HepG2 (cell line): Measurements from ENCODE around the gene NME1. TPM values are rescaled to one million over a fixed set of nuclear protein-coding genes. Genes with fewer than 3 reads are reported as not detected.

ENCODE experiments used
- CCDC6 ChIP-seq: sonication (generic); formaldehyde crosslinking; IDR thresholded peaks from 2 replicates; pipeline ENCODE4 v1.8.1; 2022; ENCODE audit warnings: mild to moderate bottlenecking, missing genetic modification reagents, moderate library complexity
- ESRRA ChIP-seq: sonication (generic); formaldehyde crosslinking; IDR thresholded peaks from 2 replicates; pipeline ENCODE4 v1.5.1; 2020; ENCODE audit warnings: mild to moderate bottlenecking, low read depth, missing genetic modification reagents
- ETS1 ChIP-seq: sonication (generic); formaldehyde crosslinking; IDR thresholded peaks from 2 replicates; pipeline ENCODE4 v1.4.0; 2020; ENCODE audit warnings: missing genetic modification reagents
- GABPA ChIP-seq, 2 experiments: IDR thresholded peaks; 2 replicates each; pipeline ENCODE4 v1.6.1; 2011 to 2016; ENCODE audit warnings: low read depth in 2 of 2, low read length in 1 of 2, missing biosample characterization in 1 of 2, missing genetic modification characterization in 1 of 2
- MAFF ChIP-seq: IDR thresholded peaks from 2 replicates; pipeline ENCODE4 v1.6.1; 2011; ENCODE audit warnings: low read depth, low read length, improper control_type of control experiment
- MEIS2 ChIP-seq: sonication (generic); formaldehyde crosslinking; IDR thresholded peaks from 2 replicates; pipeline ENCODE4 v1.9.0; 2021; ENCODE audit warnings: mild to moderate bottlenecking, missing genetic modification reagents
- PAXIP1 ChIP-seq: sonication (generic); formaldehyde crosslinking; conservative IDR thresholded peaks from 2 replicates; pipeline ENCODE4 v1.4.0; 2020; ENCODE audit warnings: mild to moderate bottlenecking, missing genetic modification reagents, moderate library complexity
- RFXANK ChIP-seq: IDR thresholded peaks from 2 replicates; pipeline ENCODE4 v1.6.1; 2016
- TFE3 ChIP-seq: IDR thresholded peaks from 2 replicates; pipeline ENCODE4 v1.6.1; 2016
- ZBTB7A ChIP-seq: sonication (generic); formaldehyde crosslinking; IDR thresholded peaks from 2 replicates; pipeline ENCODE4 v1.8.0; 2022; ENCODE audit warnings: mild to moderate bottlenecking, missing genetic modification reagents
- ZNF18 ChIP-seq: sonication (generic); formaldehyde crosslinking; IDR thresholded peaks from 2 replicates; pipeline ENCODE4 v1.8.0; 2022; ENCODE audit warnings: mild to moderate bottlenecking, missing genetic modification reagents; ENCODE audit not compliant: insufficient replicate concordance
- ZNF737 ChIP-seq: sonication (generic); formaldehyde crosslinking; IDR thresholded peaks from 2 replicates; pipeline ENCODE4 v1.5.0; 2020; ENCODE audit warnings: missing genetic modification reagents, mild to moderate bottlenecking, borderline replicate concordance
- ZSCAN12 ChIP-seq: sonication (generic); formaldehyde crosslinking; IDR thresholded peaks from 2 replicates; pipeline ENCODE4 v1.9.0; 2021; ENCODE audit warnings: mild to moderate bottlenecking, missing genetic modification reagents
- polyA plus RNA-seq, 8 experiments: library from polyadenylated mRNA; depleted of rRNA in 3 of 8; stranded (reverse) in 7 of 8; unstranded in 1 of 8; fragments of >200 nt; fragmentation: Illumina TruSeq in 4 of 8; extraction: Trizol in 4 of 8; gene quantifications; 2 replicates each; pipeline versions ENCODE4 v1.2.1 to v1.2.3, GENCODE V29; 2011 to 2016; ENCODE audit warnings: low read depth in 4 of 8, missing spikeins in 1 of 8, mixed read lengths in 1 of 8; ENCODE audit not compliant: insufficient read depth in 1 of 8
- total RNA-seq, 5 experiments: library from RNA; depleted of rRNA; stranded (reverse); fragments of >200 nt; fragmentation: Illumina TruSeq; extraction: Trizol; gene quantifications; 2 replicates each; pipeline ENCODE4 v1.2.3, GENCODE V29; 2016; ENCODE audit warnings: low read depth in 1 of 5
- TF ChIP-seq, protein P1 (sequence below): IDR thresholded peaks from 2 replicates; pipeline ENCODE4 v1.6.1; 2016; ENCODE audit warnings: low read depth, control low read depth

Gene NME1
- total and polyA plus RNA-seq, 2 of the 13 experiments (the other 11 are each of a cell fraction or from before 2014, with no cell fraction given): 295 to 516 TPM

DNA sequence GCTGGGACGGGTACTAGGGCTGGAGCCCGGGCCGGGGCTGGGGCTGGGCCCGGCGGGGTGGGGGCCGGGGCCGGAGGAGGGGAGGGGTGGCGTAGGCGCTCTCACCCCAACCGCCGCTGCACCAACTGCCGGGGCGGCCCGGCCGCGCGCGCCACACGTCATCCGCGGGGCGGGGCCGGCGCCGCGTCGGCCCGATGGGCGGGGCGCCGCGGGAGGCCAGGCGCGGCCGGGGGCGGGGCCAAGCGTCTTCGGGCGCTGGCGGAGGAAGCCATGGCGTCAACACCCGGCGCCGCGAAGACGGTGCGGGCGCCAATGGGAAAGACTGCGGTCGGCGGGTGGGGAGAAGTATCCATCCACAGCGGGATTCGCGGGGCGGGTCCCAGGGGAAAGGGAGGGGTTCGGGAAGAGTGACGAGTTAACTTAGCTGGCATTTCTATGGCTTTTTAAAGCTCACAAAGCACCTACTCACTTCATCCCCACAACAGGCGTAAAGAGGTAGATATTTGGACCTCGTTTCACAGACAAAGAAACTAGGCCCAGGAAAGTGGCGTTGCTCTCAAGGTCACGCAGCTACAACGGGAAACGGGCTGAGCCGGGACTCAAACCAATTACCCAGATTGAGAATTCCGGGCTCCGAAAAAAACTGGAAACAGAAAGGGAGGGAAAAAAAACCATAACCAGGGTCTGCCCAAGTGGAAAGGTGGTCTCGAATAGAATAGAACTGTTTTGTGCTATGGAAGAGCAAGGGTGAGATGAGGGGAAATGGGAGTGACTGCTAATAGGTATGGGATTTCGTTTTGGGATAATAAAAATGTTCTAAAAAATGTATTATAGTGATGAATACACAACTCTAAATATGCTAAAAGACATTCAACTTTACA is 32.4 kb upstream of the NME1 start, which contains the start of gene SPAG9 (continued):
- TF ChIP-seq ZNF18 (CRISPR knock-in tag): no peak
- TF ChIP-seq CCDC6: peak; percentile 56
- TF ChIP-seq RFXANK (CRISPR knock-in tag): 0 out of 2 replicates have a peak, but pooled peaks have one; percentile 5
- TF ChIP-seq TFE3 (CRISPR knock-in tag): 0 out of 2 replicates have a peak, but pooled peaks have one; percentile 14
- TF ChIP-seq, protein P1, sequence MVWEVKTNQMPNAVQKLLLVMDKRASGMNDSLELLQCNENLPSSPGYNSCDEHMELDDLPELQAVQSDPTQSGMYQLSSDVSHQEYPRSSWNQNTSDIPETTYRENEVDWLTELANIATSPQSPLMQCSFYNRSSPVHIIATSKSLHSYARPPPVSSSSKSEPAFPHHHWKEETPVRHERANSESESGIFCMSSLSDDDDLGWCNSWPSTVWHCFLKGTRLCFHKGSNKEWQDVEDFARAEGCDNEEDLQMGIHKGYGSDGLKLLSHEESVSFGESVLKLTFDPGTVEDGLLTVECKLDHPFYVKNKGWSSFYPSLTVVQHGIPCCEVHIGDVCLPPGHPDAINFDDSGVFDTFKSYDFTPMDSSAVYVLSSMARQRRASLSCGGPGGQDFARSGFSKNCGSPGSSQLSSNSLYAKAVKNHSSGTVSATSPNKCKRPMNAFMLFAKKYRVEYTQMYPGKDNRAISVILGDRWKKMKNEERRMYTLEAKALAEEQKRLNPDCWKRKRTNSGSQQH (CRISPR knock-in tag): peak; percentile 31; the same call in 1 of the 2 replicates
- TF ChIP-seq ZNF737 (CRISPR knock-in tag): no peak
- no peak for TF ChIP-seq ETS1 (CRISPR knock-in tag)
- TF ChIP-seq PAXIP1 (CRISPR knock-in tag): no peak
- no peak; the same call in 1 of the 2 replicates for TF ChIP-seq ESRRA (CRISPR knock-in tag)
- TF ChIP-seq MEIS2 (CRISPR knock-in tag): peak; percentile 18; the same call in 1 of the 2 replicates
- no peak for TF ChIP-seq MAFF
- TF ChIP-seq GABPA (IDR thresholded peaks at IDR 0.05; ENCODE audit: low read depth, low read length): peak; percentile 31; the same call in 1 of the 2 replicates
- TF ChIP-seq GABPA (CRISPR knock-in tag; IDR thresholded peaks at IDR 0.05; ENCODE audit: low read depth): peak; percentile 68
- no peak for TF ChIP-seq ZBTB7A (CRISPR knock-in tag)
- TF ChIP-seq ZSCAN12: no peak
